Epithelial cell of esophagus (primary cell): ENCODE measurements around the gene TMEM205.
"Not testable (repeated sequence)": the region's sequence is repeated elsewhere in the genome, so short reads cannot be mapped to it uniquely, and the experiment has no call there.

ENCODE experiments used
- DNase-seq: peaks from one replicate; pipeline ENCODE4 v3.0.0; 2010; ENCODE audit warnings: low read depth
- H3K4me3 ChIP-seq: 2 replicates; pipeline ENCODE4 v1.5.1; 2011; ENCODE audit warnings: mild to moderate bottlenecking, low read length, control low read depth
- TF ChIP-seq, protein P1 (sequence below): IDR thresholded peaks from 2 replicates; pipeline ENCODE4 v1.5.1; 2011; ENCODE audit warnings: low read depth, mild to moderate bottlenecking, low read length, control low read depth, inconsistent platforms; ENCODE audit not compliant: insufficient read depth; ENCODE audit errors: missing control alignments

Gene TMEM205

DNA sequence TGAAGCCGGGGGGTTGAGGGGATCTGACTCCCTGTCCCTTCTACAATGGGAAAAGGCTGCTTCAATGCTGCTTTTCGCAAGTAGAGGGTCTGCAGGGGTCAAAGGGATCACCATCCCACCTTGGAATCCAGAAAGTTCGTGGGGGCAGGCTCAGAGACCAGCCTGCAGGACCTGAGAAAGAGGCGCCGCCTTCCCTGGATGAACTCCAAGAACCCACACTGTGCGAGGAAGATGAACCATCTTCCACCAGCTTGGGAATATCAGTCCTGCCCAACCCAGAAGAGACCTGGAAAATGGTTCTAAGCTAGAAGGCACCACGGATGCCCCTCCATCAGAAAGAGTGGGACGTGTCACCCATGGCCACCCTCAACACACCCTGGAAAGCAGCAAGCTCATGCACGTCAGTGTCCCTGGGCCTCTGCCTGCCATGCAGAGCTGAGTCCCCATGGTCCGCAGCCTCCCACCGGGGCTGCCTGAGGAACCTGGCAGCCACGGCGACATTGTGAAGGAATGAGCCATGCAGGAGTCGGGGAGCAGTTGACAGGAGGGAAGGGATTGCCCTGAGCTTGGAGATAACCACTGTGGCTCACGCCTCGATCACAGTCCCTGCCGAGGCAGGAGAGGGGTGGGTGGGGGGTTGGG lies 21.2 kb downstream of the TMEM205 start:
- H3K4me3 ChIP-seq: no peak overlapping the region
- TF ChIP-seq, protein P1, sequence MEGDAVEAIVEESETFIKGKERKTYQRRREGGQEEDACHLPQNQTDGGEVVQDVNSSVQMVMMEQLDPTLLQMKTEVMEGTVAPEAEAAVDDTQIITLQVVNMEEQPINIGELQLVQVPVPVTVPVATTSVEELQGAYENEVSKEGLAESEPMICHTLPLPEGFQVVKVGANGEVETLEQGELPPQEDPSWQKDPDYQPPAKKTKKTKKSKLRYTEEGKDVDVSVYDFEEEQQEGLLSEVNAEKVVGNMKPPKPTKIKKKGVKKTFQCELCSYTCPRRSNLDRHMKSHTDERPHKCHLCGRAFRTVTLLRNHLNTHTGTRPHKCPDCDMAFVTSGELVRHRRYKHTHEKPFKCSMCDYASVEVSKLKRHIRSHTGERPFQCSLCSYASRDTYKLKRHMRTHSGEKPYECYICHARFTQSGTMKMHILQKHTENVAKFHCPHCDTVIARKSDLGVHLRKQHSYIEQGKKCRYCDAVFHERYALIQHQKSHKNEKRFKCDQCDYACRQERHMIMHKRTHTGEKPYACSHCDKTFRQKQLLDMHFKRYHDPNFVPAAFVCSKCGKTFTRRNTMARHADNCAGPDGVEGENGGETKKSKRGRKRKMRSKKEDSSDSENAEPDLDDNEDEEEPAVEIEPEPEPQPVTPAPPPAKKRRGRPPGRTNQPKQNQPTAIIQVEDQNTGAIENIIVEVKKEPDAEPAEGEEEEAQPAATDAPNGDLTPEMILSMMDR: no peak
- DNase-seq: peak; percentile 33

DNA sequence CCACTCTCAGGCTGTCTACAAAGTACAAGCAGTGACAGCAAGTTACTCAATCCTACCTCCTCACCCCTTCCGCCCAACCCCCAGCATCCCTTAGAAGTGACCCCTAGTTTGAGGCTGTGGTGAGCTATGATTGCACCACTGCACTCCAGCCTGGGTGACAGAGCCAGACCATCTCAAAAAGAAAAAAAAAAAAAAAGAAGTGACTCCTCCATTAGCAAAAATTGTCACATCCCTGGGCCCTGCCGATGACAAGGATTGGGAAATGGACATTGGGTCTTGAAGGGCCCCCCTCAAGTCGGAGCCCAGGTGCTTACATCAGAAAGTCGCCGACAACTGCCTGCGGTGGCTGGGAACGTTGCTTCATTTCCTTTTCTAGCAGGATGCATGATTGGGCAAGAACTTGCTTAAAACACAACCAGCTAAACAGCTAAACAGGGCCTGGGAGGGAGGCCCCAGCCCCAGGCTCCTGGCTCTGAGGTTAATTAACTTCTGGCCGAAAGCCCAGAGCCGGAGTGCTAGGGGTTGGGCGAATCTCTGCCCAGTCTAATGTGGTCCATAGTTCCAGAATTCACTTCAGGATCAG lies 21.9 kb downstream of the TMEM205 start:
- peak; percentile 94 for DNase-seq
- TF ChIP-seq, protein P1: no peak
- no peak overlapping the region for H3K4me3 ChIP-seq

DNA sequence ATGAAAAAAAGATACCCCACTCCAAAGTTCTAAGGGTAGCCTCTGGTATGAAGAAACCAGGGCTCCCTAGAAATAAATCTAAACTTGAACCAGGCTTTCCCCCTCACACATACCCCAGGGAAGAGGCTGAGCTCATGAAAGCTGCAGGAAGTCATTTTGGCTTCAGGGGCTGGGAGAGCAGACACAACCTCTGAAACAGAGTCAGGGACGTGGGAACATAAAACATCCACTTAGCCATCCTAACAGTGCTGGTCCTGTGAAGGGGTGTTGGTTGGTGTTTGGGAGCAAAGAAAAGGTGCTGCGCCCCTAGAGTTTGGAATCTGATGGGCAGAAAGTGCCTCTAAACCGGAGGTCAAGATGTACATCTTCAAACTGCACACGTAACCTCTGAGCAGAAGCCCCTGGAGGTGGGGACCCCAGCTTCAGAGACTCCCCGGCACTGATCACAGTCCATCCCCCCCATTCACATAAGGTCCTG lies 22.4 kb downstream of the TMEM205 start:
- DNase-seq: no peak
- no peak overlapping the region for H3K4me3 ChIP-seq
- TF ChIP-seq, protein P1: no peak

DNA sequence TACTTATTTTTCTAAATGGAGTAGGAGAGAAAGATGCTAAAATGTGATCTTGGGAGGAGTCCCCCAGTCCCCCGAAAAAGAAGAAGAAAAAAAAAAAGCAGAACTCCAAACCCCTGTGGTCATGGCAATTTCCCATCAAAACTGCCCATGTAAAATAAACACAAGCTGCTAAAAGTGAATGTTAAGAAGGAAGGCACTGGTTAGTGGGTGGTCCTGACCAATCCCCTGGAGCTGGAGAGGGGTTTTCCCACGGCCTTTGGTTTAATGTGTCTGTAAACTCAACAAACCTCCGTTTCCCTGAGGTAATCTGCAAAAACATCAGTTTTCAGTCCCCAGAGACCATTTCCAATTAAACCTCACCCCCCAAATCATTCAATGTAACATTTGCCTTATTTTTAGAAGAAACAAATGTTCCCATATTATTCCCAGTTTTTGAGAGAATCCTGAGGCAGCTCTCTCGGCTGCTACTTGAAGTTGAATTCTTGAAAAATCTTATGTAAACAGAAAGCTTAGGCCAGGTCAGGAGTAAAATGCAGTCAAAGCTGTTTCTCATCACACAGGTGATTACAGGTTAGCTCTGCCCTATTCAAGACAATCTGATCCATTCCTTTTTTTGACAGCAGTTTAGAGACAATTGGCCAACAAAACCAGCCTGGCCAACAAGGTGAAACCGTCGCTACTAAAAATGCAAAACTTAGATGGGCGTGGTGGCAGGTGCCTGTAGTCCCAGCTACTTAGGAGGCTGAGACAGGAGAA lies 23.6 kb downstream of the TMEM205 start:
- no peak for DNase-seq
- H3K4me3 ChIP-seq: no peak overlapping the region
- TF ChIP-seq, protein P1: no peak

DNA sequence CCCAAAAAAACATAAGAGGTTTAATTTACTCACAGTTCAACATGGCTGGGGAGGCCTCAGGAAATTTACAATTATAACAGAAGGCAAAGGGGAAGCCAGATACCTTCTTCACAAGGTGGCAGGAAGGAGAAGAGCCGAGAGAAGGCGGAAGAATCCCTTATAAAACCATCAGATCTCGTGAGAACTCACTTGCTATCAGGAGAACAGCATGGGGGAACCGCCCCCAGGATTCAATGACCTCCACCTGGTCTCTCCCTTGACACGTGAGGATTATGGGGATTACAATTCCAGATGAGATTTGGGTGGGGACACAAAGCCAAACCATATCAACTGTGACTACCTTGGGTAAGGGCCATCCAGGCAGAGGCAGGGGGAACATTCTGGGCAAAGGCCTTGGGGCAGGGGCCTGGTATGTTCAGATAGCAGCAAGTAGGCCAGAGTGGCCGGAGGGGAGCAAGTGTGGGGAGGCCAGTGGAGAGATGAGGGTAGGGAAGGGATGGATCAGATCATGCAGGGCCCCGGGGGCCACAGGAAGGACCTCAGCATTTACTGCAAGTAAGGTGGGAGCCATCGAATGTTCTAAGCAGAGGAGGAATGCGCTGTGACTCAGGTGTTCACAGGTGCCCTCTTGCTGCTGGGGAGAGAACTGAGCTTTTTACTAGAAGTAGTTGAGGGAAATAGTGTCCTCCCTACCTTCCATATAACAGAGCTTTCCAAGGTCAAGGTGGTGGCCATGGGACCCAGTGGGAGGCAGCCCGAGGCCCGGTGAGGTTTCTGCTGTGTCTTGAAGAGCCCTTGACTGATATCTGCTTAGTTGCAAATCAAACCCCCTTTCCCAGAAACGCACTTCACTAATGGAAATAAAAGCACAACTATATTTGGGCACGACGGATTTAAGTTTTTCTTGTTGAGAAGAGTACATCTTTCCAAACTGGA lies 24.6 kb downstream of the TMEM205 start:
- H3K4me3 ChIP-seq: no peak overlapping the region
- DNase-seq: peak; percentile 39
- TF ChIP-seq, protein P1: peak; percentile 39

DNA sequence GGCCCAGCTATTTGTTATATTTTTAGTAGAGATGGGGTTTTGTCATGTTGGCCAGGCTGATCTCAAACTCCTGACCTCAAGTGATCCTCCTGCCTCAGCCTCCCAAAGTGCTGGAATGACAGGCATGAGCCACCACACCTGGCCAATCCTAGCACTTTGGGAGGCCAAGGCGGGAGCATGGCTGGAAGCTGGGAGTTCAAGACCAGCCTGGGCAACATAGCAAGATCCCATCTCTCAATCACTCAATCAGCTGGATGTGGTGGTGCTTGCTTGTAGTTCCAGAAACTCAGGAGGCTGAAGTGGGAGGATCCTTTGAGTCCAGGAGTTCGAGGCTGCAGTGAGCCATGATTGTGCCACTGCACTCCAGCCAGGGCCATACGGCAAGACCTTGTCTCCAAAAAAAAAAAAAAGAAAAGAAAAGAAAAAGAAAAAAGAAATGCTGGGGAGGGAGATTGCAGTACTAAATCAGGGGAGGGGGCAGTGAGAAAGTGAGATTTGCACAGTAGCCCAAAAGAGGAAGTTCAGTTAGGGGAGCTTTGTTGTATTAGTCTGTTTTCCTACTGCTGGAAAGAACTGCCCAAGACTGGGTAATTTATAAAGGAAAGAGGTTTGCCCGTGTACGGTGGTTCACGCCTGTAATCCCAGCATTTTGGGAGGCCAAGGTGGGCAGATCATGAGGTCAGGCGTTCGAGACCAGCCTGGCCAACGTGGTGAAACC lies 25.6 kb downstream of the TMEM205 start:
- not testable (repeated sequence) for H3K4me3 ChIP-seq, DNase-seq
